ENCODE results near the gene COMMD2.

Gene COMMD2

DNA sequence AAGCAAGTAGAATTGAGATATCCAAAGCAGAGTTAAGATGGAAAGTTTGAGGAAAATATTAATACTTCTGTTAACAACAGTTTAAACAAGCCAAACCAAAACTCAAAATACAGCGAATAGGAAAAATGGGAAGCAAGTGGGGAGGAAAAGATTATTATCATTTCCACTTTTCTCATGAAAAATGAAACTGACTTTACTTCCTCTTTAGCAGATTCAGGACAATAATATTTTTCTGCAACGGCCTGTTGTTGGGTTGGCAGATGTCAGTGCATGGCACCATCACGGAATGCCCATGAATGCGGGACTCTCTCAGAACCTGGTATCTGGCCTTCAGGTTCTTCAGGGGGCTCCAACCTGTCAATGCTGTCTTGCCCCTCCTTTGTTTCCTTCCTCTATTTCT, 28.9 kb upstream of the COMMD2 start:
- no peak overlapping the region for H3K4me3 ChIP-seq (ENCODE audit: low read length)
- no peak overlapping the region for H3K9ac ChIP-seq (ENCODE audit: low read depth, low read length)
- H3K9me3 ChIP-seq (replicated peaks; ENCODE audit: low read length) = no peaks in the 10 kb centered on the region
- H3K27me3 ChIP-seq (ENCODE audit: control insufficient read depth, insufficient read depth, low read length) = no peaks in the 10 kb centered on the region
- no peaks in the 10 kb centered on the region for H3K36me3 ChIP-seq (ENCODE audit: insufficient read depth, low read length)
- H3K4me2 ChIP-seq (ENCODE audit: low read length) = no peak overlapping the region
- H3K4me1 ChIP-seq (ENCODE audit: control insufficient read depth, insufficient read depth, low read length) = peaks cover 12% of the 10 kb centered on the region

DNA sequence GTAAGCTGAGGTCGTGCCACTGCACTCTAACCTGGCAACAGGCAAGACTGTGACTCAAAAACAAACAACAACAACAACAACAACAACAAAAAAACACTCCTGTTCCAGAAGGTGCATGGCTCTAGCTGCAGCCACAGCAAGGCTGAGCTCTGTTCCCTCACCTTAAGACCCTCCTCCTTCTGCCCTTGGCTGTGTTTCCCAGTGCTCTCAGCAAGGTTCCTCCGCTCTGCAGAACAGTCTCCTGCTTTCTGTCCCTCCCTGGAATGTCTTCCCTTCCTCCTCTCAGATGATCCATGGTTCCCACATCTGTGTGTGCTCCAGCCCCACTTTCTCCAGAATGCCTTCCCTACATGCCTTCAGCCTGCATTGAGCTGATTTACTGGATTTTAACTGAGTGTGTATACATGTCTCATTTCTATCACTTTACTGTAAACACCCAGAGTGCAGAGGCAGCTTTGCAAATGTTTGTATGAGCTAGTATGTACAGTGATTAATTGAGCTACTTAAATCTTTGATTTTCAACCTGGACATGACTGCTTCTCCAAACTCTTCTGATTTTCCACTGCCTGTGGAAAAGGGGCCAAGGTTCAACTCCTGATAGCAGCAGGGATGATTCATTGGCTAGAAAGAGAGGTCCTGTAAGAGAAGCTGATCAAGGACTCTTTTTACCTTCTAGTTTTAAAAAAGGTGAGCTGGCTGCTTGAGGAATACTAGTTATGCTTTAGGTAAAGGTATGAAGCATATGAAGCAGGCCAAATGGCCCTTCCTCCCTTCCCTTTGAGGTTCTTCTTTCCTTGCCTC, 25.3 kb upstream of the COMMD2 start:
- Histone ChIP-seq H3K9me3 (replicated peaks; ENCODE audit: low read length) (no peaks in the 10 kb centered on the region), H3K36me3 (ENCODE audit: insufficient read depth, low read length) (no peaks in the 10 kb centered on the region), H3K4me3 (ENCODE audit: low read length) (no peak overlapping the region), H3K4me1 (ENCODE audit: control insufficient read depth, insufficient read depth, low read length) (no peaks in the 10 kb centered on the region), H3K9ac (ENCODE audit: low read depth, low read length) (no peak overlapping the region), H3K27me3 (ENCODE audit: control insufficient read depth, insufficient read depth, low read length) (no peaks in the 10 kb centered on the region), H3K4me2 (ENCODE audit: low read length) (no peak overlapping the region)

DNA sequence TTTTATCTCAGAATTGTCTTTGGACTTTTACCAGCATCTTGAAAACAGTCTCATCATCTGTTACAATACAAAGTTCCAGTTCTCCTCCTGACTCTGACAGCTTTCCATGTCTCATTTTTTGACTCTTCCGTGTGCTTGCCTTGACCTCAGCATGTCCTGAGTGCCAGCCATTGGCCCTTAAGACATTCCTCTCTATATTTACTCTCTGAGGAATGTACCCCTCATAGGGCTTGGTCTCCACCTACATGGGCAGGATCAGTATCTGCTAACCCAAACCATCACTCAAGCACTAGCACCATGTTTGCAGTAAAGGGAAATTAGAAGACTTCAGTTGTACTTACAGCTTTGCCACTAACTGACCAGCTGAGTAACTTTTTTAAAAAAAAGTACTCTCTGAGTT, 23.9 kb upstream of the COMMD2 start:
- Histone ChIP-seq H3K4me1 (ENCODE audit: control insufficient read depth, insufficient read depth, low read length) (no peaks in the 10 kb centered on the region), H3K9me3 (replicated peaks; ENCODE audit: low read length) (no peaks in the 10 kb centered on the region), H3K27me3 (ENCODE audit: control insufficient read depth, insufficient read depth, low read length) (no peaks in the 10 kb centered on the region), H3K36me3 (ENCODE audit: insufficient read depth, low read length) (no peaks in the 10 kb centered on the region), H3K9ac (ENCODE audit: low read depth, low read length) (no peak overlapping the region), H3K4me2 (ENCODE audit: low read length) (no peak overlapping the region), H3K4me3 (ENCODE audit: low read length) (no peak overlapping the region)

DNA sequence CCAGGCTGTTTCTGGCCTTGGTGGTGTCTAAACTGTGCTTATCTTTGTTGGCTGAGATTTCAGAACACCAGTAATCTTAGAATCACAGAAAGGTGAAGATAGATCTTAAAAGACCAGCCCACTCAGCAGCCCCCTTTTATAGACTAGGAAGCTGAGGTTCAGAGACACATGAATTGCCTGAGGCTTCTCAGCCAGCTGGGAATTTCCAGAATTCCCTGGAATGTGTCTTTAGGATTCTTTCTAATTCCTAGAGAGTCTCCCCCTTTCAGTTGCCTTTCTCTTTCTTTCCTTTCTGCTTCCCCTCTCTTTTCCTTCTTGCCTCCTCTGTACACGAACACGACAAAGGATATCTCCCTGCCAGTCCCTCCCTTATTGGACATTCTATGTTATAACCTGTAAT, 20.6 kb upstream of the COMMD2 start:
- Histone ChIP-seq H3K4me2 (ENCODE audit: low read length) (no peak overlapping the region), H3K36me3 (ENCODE audit: insufficient read depth, low read length) (no peaks in the 10 kb centered on the region), H3K9me3 (replicated peaks; ENCODE audit: low read length) (no peaks in the 10 kb centered on the region), H3K9ac (ENCODE audit: low read depth, low read length) (no peak overlapping the region), H3K4me1 (ENCODE audit: control insufficient read depth, insufficient read depth, low read length) (no peaks in the 10 kb centered on the region), H3K27me3 (ENCODE audit: control insufficient read depth, insufficient read depth, low read length) (no peaks in the 10 kb centered on the region), H3K4me3 (ENCODE audit: low read length) (no peak overlapping the region)

DNA sequence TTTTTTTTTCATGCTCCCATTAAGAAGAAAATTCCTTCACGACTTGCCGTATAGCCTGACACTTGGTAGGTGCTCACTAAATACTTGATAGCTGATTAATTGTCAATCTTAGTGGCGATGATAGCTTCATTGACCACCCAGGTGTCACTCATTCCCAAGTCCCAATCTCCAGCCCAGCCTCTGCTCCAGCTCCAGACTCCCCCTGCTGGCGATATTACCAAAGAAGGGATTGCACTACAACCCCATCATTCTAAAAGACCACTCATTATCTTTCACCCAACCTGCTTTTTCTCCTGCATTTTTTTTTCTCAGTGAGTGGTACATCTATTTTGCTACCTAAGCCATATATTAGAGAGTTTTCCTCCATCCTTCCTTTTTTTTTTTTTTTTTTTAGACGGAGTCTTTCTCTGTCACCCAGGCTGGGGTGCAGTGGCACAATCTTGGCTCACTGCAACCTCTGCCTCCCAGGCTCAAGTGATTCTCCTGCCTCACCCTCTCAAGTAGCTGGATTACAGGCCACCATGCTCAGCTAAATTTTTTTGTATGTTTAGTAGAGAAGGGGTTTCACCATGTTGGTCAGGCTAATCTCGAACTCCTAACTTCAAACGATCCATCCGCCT, 19.5 kb upstream of the COMMD2 start:
- Histone ChIP-seq H3K4me3 (ENCODE audit: low read length) (no peak overlapping the region), H3K9ac (ENCODE audit: low read depth, low read length) (no peak overlapping the region), H3K9me3 (replicated peaks; ENCODE audit: low read length) (no peaks in the 10 kb centered on the region), H3K36me3 (ENCODE audit: insufficient read depth, low read length) (no peaks in the 10 kb centered on the region), H3K27me3 (ENCODE audit: control insufficient read depth, insufficient read depth, low read length) (peaks cover 7% of the 10 kb centered on the region), H3K4me1 (ENCODE audit: control insufficient read depth, insufficient read depth, low read length) (no peaks in the 10 kb centered on the region), H3K4me2 (ENCODE audit: low read length) (no peak overlapping the region)

DNA sequence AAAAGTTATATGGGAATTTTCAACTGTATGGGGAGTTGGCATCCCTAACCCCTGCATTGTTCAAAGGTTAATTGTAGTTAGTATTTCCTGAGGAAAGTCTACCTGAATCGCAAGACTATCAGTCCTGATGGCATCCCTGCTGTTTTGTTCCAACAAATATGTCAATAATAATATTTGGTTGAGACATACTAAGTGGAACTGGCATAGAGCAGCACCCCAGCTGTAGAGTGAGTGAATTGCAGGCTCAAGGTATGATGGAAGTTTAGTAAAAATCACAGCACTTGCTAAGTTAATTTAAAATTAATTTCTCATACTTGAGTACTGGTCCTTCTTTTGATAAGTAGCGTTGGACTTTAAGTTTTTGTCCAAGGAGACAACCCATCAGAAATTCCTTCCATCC, 18.0 kb upstream of the COMMD2 start:
- no peak overlapping the region for H3K4me3 ChIP-seq (ENCODE audit: low read length)
- peaks cover 7% of the 10 kb centered on the region for H3K27me3 ChIP-seq (ENCODE audit: control insufficient read depth, insufficient read depth, low read length)
- no peak overlapping the region for H3K4me2 ChIP-seq (ENCODE audit: low read length)
- H3K9me3 ChIP-seq (replicated peaks; ENCODE audit: low read length) = no peaks in the 10 kb centered on the region
- no peaks in the 10 kb centered on the region for H3K4me1 ChIP-seq (ENCODE audit: control insufficient read depth, insufficient read depth, low read length)
- H3K36me3 ChIP-seq (ENCODE audit: insufficient read depth, low read length) = no peaks in the 10 kb centered on the region
- no peak overlapping the region for H3K9ac ChIP-seq (ENCODE audit: low read depth, low read length)

DNA sequence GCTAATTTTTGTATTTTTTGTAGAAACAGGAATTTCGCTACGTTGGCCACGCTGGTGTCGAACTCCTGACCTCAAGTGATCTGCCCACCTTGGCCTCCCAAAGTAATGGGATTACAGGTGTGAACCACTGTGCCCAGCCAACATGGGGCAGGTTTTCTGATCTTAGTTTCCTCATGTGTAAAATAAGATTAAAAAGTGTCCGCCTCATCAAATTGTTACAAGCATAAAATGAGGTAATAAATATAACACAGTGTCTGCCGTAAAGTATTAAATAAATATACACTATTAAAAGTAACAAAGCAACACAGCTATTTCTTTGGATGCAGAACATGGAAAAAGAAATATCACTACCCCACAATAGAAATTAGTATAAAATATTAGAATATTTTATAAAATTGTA, 16.4 kb upstream of the COMMD2 start:
- Histone ChIP-seq H3K36me3 (ENCODE audit: insufficient read depth, low read length) (no peaks in the 10 kb centered on the region), H3K4me2 (ENCODE audit: low read length) (no peak overlapping the region), H3K9ac (ENCODE audit: low read depth, low read length) (no peak overlapping the region), H3K9me3 (replicated peaks; ENCODE audit: low read length) (no peaks in the 10 kb centered on the region), H3K4me3 (ENCODE audit: low read length) (no peak overlapping the region), H3K4me1 (ENCODE audit: control insufficient read depth, insufficient read depth, low read length) (no peaks in the 10 kb centered on the region), H3K27me3 (ENCODE audit: control insufficient read depth, insufficient read depth, low read length) (peaks cover 13% of the 10 kb centered on the region)

DNA sequence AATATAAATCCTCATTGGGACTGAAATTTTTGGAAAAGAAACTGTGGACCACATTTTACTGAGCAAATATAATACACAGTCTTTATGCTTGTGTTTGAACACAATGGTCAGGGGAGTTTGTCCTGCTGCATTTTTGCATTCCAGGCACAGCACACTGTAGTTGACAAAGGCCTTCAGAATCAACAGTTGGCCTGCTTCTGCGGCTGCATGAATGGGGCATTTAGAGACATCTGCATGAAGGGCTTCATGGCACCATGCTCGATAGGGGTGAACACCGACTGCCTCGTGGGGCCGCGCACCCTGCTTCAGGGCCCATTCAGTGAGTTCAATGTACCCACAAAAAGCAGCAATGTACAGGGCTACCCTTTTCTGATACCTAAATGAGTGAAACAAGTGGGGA, 15.4 kb upstream of the COMMD2 start:
- Histone ChIP-seq H3K4me3 (ENCODE audit: low read length) (no peak overlapping the region), H3K9ac (ENCODE audit: low read depth, low read length) (no peak overlapping the region), H3K27me3 (ENCODE audit: control insufficient read depth, insufficient read depth, low read length) (peaks cover 23% of the 10 kb centered on the region), H3K36me3 (ENCODE audit: insufficient read depth, low read length) (no peaks in the 10 kb centered on the region), H3K4me2 (ENCODE audit: low read length) (no peak overlapping the region), H3K9me3 (replicated peaks; ENCODE audit: low read length) (no peaks in the 10 kb centered on the region), H3K4me1 (ENCODE audit: control insufficient read depth, insufficient read depth, low read length) (no peaks in the 10 kb centered on the region)

DNA sequence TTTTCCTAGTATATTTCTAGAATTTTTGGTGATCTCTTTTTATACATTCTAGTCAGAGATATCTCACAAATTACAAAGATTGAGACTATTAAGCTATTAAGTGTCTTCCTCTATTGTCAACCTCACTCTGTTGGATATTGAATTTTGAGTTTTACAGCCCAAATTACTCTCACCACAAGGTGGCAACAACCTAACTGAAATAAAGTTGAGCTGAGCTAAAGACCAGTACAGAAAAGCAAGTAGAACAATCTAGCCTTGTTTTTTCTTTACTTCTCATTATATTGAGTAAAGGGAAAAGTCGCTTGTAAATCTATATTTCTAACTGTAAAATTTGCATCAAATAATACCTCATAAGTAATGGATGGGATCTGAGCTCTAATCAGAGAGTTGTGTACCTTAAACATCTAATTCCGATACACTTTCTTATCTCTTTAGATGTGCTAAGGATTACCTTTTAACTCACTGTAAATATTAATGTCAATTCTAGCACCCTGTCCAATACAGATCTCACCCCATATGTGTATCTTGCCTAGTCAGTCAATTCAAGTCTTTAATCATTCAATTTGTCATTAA, 13.6 kb upstream of the COMMD2 start:
- Histone ChIP-seq H3K9ac (ENCODE audit: low read depth, low read length) (no peak overlapping the region), H3K4me3 (ENCODE audit: low read length) (no peak overlapping the region), H3K4me2 (ENCODE audit: low read length) (no peak overlapping the region), H3K4me1 (ENCODE audit: control insufficient read depth, insufficient read depth, low read length) (no peaks in the 10 kb centered on the region), H3K36me3 (ENCODE audit: insufficient read depth, low read length) (no peaks in the 10 kb centered on the region), H3K27me3 (ENCODE audit: control insufficient read depth, insufficient read depth, low read length) (peaks cover 39% of the 10 kb centered on the region), H3K9me3 (replicated peaks; ENCODE audit: low read length) (no peaks in the 10 kb centered on the region)

DNA sequence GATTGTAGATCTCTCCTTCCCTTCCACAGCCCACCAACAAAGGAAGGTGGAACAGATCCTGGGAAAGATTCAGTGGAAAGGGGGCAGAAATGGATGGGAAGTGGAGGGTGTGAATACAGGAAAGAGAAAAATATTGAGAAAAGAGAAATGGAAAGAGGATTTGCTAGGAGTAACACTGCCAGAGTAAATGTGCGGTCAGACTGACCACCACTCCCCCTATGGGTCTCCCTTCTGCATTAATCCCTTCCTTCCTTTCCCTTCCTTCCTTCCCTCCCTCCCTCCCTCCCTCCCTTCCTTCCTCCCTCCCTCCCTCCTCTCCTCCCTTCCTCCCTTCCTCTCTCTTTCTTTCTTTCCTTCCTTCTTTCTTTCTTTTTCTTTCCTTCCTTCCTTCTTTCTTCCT, 12.0 kb upstream of the COMMD2 start:
- Histone ChIP-seq H3K36me3 (ENCODE audit: insufficient read depth, low read length) (no peaks in the 10 kb centered on the region), H3K27me3 (ENCODE audit: control insufficient read depth, insufficient read depth, low read length) (peaks cover 52% of the 10 kb centered on the region), H3K9ac (ENCODE audit: low read depth, low read length) (no peak overlapping the region), H3K4me3 (ENCODE audit: low read length) (no peak overlapping the region), H3K9me3 (replicated peaks; ENCODE audit: low read length) (no peaks in the 10 kb centered on the region), H3K4me2 (ENCODE audit: low read length) (no peak overlapping the region), H3K4me1 (ENCODE audit: control insufficient read depth, insufficient read depth, low read length) (no peaks in the 10 kb centered on the region)

DNA sequence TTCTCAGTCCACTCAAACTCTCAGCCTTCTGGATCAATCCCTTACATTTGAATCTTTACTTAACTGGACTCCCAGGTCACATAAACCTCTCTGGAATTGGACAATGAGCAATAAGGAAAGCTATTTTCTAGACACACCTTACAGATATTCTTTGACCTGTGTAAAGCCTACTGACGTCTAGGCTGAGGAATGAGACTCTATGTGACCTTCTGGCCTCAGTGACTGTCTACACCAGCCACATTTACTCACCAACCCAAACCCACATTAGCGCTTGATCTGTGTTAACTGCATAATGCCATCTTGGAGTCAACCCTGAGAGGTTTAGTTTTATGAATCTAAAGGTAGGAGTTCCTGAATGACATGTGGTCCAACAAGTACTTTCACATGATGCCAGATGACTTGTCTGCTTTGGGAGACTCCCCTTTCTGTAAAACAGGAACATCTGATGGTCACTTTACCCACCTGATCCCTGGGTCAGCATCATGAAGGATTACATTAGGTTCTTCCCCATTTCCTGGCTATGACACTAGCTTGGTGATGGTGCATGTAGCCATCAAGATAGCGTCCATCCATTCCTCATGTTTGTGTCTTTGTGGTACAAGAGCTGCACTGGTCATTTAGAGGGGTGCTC, 11.4 kb upstream of the COMMD2 start:
- H3K9ac ChIP-seq (ENCODE audit: low read depth, low read length) = no peak overlapping the region
- no peaks in the 10 kb centered on the region for H3K36me3 ChIP-seq (ENCODE audit: insufficient read depth, low read length)
- H3K27me3 ChIP-seq (ENCODE audit: control insufficient read depth, insufficient read depth, low read length) = peaks cover 52% of the 10 kb centered on the region
- H3K4me2 ChIP-seq (ENCODE audit: low read length) = no peak overlapping the region
- no peak overlapping the region for H3K4me3 ChIP-seq (ENCODE audit: low read length)
- no peaks in the 10 kb centered on the region for H3K9me3 ChIP-seq (replicated peaks; ENCODE audit: low read length)
- no peaks in the 10 kb centered on the region for H3K4me1 ChIP-seq (ENCODE audit: control insufficient read depth, insufficient read depth, low read length)
